ENCODE measurements around the gene CXCR3.

GRCh38 chrX:71607488-71607887 is 10.8 kb downstream of the CXCR3 start:
- TF ChIP-seq CTCF (IDR thresholded peaks at IDR 0.05): no peak
- no peak for TF ChIP-seq POLR2A (IDR thresholded peaks at IDR 0.05)

Measured in adrenal gland (tissue), 5 donors.